Bronchial epithelial cell (primary cell): ENCODE measurements around the gene MYL10. TPM values are rescaled to one million over a fixed set of nuclear protein-coding genes. Genes with fewer than 3 reads are reported as not detected.

Experiments used
- DNase-seq: peaks from one replicate; pipeline ENCODE4 v3.0.0-alpha.2; 2010; ENCODE audit warnings: low read depth
- FAIRE-seq: peaks from 2 replicates; lab custom pipeline; 2011; peaks lifted over from hg19 to GRCh38; lab: Jason Lieb, UNC
- H3K27me3 ChIP-seq: 2 replicates; pipeline ENCODE4 v1.5.1; 2011; ENCODE audit warnings: low read length; ENCODE audit not compliant: control insufficient read depth, insufficient read depth
- H3K36me3 ChIP-seq: 2 replicates; pipeline ENCODE4 v1.5.1; 2011; ENCODE audit warnings: low read length; ENCODE audit not compliant: control insufficient read depth, insufficient read depth
- H3K4me3 ChIP-seq: 2 replicates; pipeline ENCODE4 v1.5.1; 2011; ENCODE audit warnings: mild to moderate bottlenecking, low read depth, low read length, control low read depth
- CTCF ChIP-seq: IDR thresholded peaks from 2 replicates; pipeline ENCODE4 v1.5.1; 2011; ENCODE audit warnings: mild to moderate bottlenecking, moderate library complexity, low read length, control low read depth, inconsistent platforms; ENCODE audit not compliant: insufficient read depth, severe bottlenecking
- total RNA-seq: library from RNA; depleted of rRNA; stranded (reverse); fragments of >200 nt; gene quantifications from 2 replicates; pipeline ENCODE4 v1.2.1, GENCODE V29; 2014

MYL10 gene
- total RNA-seq, 1 donor from 2014 or later, result not detected

- no peak for TF ChIP-seq CTCF
- no peak for FAIRE-seq
- Histone ChIP-seq H3K36me3 (no peaks in the 10 kb centered on the region), H3K4me3 (no peak overlapping the region), H3K27me3 (no peaks in the 10 kb centered on the region)
- DNase-seq, result no peak
Observed at GRCh38 chr7:101594790-101595189, 34.3 kb downstream of the MYL10 start.

GRCh38 chr7:101593556-101593955 is 35.5 kb downstream of the MYL10 start:
- FAIRE-seq (no peak), DNase-seq (no peak)
- no peak overlapping the region for H3K4me3 ChIP-seq
- no peak for TF ChIP-seq CTCF
- H3K36me3 ChIP-seq, result no peaks in the 10 kb centered on the region
- no peaks in the 10 kb centered on the region for H3K27me3 ChIP-seq

GRCh38 chr7:101591504-101591903 is 37.6 kb downstream of the MYL10 start:
- FAIRE-seq (no peak), DNase-seq (no peak)
- H3K4me3 ChIP-seq, result no peak overlapping the region
- no peaks in the 10 kb centered on the region for H3K27me3 ChIP-seq
- TF ChIP-seq CTCF, result no peak
- H3K36me3 ChIP-seq, result no peaks in the 10 kb centered on the region

- no peak for TF ChIP-seq CTCF
- FAIRE-seq (no peak), DNase-seq (no peak)
- H3K27me3 ChIP-seq, result no peaks in the 10 kb centered on the region
- no peaks in the 10 kb centered on the region for H3K36me3 ChIP-seq
- H3K4me3 ChIP-seq, result no peak overlapping the region
Observed at GRCh38 chr7:101590663-101591435, 38.2 kb downstream of the MYL10 start.

GRCh38 chr7:101589976-101590662 is 39.0 kb downstream of the MYL10 start:
- no peak for FAIRE-seq
- no peaks in the 10 kb centered on the region for H3K27me3 ChIP-seq
- no peak for DNase-seq
- no peaks in the 10 kb centered on the region for H3K36me3 ChIP-seq
- no peak for TF ChIP-seq CTCF
- H3K4me3 ChIP-seq, result no peak overlapping the region
